Measurements from ENCODE around the gene COLGALT1. TPM values are rescaled to one million over a fixed set of nuclear protein-coding genes. Genes with fewer than 3 reads are reported as not detected.

Gene COLGALT1
- polyA plus RNA-seq, 1 experiment, result 89.0 TPM

DNA sequence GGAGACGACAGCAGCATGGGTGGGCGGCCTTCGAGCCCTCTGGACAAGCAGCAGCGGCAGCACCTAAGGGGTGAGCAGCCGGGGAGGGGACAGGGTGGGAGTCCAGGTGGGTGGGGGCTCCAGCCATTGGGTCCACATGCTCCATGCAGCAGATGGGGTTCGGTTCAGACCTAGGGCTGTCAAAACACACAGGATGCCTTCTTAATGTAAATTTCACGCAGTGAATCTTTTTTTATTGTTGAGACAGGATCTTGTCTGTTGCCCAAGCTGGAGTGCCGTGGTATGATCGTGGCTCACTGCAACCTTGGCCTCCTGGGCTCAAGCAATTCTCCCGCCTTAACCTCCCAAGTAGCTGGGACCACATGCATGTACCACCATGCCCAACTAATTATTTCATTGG, 28.1 kb upstream of the COLGALT1 start:
- no peak for DNase-seq (ENCODE audit: low read depth, low spot score)
- POLR2A ChIA-PET, result no interaction called here
- H3K27ac ChIP-seq (ENCODE audit: low read depth, low read length), result no peak overlapping the region
- H3K27me3 ChIP-seq (ENCODE audit: control insufficient read depth, insufficient read depth, low read length), result no peaks in the 10 kb centered on the region
- CTCF ChIA-PET, result no interaction called here
- TF ChIP-seq, protein P1, sequence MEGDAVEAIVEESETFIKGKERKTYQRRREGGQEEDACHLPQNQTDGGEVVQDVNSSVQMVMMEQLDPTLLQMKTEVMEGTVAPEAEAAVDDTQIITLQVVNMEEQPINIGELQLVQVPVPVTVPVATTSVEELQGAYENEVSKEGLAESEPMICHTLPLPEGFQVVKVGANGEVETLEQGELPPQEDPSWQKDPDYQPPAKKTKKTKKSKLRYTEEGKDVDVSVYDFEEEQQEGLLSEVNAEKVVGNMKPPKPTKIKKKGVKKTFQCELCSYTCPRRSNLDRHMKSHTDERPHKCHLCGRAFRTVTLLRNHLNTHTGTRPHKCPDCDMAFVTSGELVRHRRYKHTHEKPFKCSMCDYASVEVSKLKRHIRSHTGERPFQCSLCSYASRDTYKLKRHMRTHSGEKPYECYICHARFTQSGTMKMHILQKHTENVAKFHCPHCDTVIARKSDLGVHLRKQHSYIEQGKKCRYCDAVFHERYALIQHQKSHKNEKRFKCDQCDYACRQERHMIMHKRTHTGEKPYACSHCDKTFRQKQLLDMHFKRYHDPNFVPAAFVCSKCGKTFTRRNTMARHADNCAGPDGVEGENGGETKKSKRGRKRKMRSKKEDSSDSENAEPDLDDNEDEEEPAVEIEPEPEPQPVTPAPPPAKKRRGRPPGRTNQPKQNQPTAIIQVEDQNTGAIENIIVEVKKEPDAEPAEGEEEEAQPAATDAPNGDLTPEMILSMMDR (IDR thresholded peaks at IDR 0.05; ENCODE audit: low read depth, low read length), result no peak
- no peak overlapping the region for H3K4me3 ChIP-seq (ENCODE audit: low read depth, low read length)
- peaks cover 25% of the 10 kb centered on the region for H3K9me3 ChIP-seq (ENCODE audit: control insufficient read depth, insufficient read depth, low read length)

DNA sequence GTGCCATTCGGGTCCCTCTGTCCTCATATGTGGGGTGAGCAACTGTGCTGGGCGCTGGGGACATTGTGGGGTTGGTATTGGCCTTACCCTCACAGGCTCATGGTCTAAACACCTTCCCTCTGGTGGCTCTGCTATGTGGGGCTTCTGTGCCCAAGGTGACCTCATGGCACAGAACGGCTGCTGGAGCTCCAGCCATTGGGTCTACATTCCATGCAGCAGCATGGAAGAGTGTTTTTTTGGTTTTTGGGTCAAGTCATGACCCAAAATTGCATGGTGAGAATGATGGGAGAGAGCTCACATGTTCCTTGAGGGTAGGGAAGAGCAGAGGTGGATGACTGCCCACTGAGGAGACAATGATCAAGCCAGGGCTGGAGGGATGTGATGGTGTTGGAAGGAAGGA, 26.8 kb upstream of the COLGALT1 start:
- CTCF ChIA-PET, result no interaction called here
- Histone ChIP-seq H3K27ac (ENCODE audit: low read depth, low read length) (no peak overlapping the region), H3K27me3 (ENCODE audit: control insufficient read depth, insufficient read depth, low read length) (no peaks in the 10 kb centered on the region), H3K4me3 (ENCODE audit: low read depth, low read length) (no peak overlapping the region), H3K9me3 (ENCODE audit: control insufficient read depth, insufficient read depth, low read length) (peaks cover 23% of the 10 kb centered on the region)
- TF ChIP-seq, protein P1 (IDR thresholded peaks at IDR 0.05; ENCODE audit: low read depth, low read length), result no peak
- no peak for DNase-seq (ENCODE audit: low read depth, low spot score)
- POLR2A ChIA-PET, result no interaction called here

DNA sequence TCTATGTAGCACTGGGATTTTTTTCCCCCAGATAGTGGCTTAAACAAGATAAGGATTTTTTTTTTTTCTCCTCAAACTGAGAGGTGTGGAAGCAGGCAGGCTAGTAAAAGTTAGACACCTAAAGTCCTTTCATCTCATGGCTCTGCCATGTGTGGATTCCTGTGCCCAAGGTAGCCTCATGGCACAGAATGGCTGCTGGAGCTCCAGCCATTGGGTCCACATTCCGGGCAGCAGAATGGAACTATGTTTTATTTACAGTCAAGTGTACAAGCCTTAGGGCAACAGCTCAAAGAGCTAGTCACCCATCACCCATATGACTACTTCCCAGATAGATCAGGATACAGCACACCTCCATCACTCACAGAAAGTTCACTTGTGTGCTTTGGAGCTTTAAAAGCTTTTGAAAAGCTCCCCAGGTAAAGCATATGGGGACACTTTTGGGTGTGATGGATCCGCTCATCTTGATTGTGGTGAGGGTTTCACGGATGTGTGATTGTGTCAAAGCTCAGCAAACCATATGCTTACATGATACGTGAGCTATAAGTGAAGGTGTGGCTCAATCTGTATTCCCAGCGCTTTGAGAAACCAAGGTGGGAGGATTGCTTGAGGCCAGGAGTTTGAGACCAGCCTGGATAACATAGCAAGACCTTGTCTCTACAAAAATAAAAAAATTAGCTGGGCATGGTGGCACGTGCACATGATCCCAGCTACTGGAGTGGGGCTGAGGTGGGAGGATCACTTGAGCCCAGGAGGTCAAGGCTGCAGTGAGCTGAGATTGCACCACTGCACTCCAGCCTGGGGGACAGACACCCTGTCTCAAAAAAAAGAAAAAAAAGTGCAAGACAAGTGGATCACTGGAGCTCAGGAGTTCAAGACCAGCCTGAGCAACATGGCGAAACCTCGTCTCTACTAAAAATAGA, 25.9 kb upstream of the COLGALT1 start:
- Histone ChIP-seq H3K27me3 (ENCODE audit: control insufficient read depth, insufficient read depth, low read length) (no peaks in the 10 kb centered on the region), H3K9me3 (ENCODE audit: control insufficient read depth, insufficient read depth, low read length) (peaks cover 17% of the 10 kb centered on the region), H3K4me3 (ENCODE audit: low read depth, low read length) (no peak overlapping the region), H3K27ac (ENCODE audit: low read depth, low read length) (no peak overlapping the region)
- CTCF ChIA-PET, result interaction anchor here (0.6 kb wide), 1 partner anchor 268 kb away, joined by 3 read pairs; no protein-coding TSS in a partner anchor
- TF ChIP-seq, protein P1 (IDR thresholded peaks at IDR 0.05; ENCODE audit: low read depth, low read length), result no peak
- POLR2A ChIA-PET, result interaction anchor here (0.5 kb wide), 1 partner anchor 13 kb away, joined by 3 read pairs; no protein-coding TSS in a partner anchor
- DNase-seq (ENCODE audit: low read depth, low spot score), result no peak

DNA sequence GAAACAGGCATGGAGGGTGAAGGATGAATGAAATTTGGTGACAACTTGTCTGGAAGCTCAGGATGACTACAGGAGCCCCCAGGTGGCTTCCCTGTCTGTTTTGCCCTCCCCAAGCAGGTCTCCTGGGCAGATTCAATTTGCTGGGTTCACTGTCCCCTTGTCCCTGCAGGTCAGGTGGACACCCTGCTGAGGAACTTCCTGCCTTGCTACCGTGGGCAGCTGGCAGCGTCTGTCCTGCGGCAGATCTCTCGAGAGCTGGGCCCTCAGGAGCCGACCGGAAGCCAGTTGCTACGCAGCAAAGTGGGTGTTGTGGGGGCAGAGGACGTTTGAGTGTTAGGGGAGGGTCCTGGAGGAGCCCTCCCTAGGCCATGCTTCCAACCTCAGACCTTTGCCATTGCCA, 24.9 kb upstream of the COLGALT1 start:
- ChIA-PET POLR2A (interaction anchor here (0.7 kb wide), 1 partner anchor 1258 kb away, joined by 3 read pairs; no protein-coding TSS in a partner anchor), CTCF (interaction anchor here (0.5 kb wide), 1 partner anchor 97 kb away, joined by 3 read pairs; no protein-coding TSS in a partner anchor)
- H3K27ac ChIP-seq (ENCODE audit: low read depth, low read length), result no peak overlapping the region
- H3K4me3 ChIP-seq (ENCODE audit: low read depth, low read length), result no peak overlapping the region
- TF ChIP-seq, protein P1 (IDR thresholded peaks at IDR 0.05; ENCODE audit: low read depth, low read length), result no peak
- DNase-seq (ENCODE audit: low read depth, low spot score), result no peak
- peaks cover 11% of the 10 kb centered on the region for H3K9me3 ChIP-seq (ENCODE audit: control insufficient read depth, insufficient read depth, low read length)
- no peaks in the 10 kb centered on the region for H3K27me3 ChIP-seq (ENCODE audit: control insufficient read depth, insufficient read depth, low read length)

DNA sequence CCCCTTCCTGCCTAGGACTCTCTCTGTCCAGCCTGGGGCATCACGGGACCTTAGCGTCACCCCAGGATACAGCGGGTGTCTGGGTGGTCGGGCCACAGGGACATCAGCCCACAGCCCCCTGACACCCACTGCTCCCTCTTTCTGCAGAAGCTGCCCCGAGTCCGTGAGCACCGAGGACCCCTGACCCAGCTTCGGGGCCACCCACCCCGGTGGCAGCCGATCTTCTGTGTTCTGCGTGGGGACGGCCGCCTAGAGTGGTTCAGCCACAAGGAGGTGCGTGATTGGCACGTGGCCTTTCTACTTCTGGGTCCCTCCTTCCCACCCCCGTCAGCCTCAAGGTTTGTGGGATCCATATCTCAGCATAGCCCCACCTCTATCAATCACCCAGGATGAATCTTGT, 23.3 kb upstream of the COLGALT1 start:
- TF ChIP-seq, protein P1 (IDR thresholded peaks at IDR 0.05; ENCODE audit: low read depth, low read length), result no peak
- ChIA-PET POLR2A (interaction anchor here (0.8 kb wide), 1 partner anchor 21 kb away, joined by 3 read pairs; the partner anchor contains the start of gene PGLS), CTCF (no interaction called here)
- Histone ChIP-seq H3K27me3 (ENCODE audit: control insufficient read depth, insufficient read depth, low read length) (no peaks in the 10 kb centered on the region), H3K27ac (ENCODE audit: low read depth, low read length) (no peak overlapping the region), H3K9me3 (ENCODE audit: control insufficient read depth, insufficient read depth, low read length) (peaks cover 11% of the 10 kb centered on the region), H3K4me3 (ENCODE audit: low read depth, low read length) (no peak overlapping the region)
- no peak for DNase-seq (ENCODE audit: low read depth, low spot score)

Data from AG04450 (cell line).